ENCODE measurements around the gene NOP56.

The NOP56 gene

GRCh38 chr20:2640260-2640659 lies 12.2 kb upstream of the NOP56 start:
- DNase-seq = no peak

- DNase-seq = no peak
Observed at GRCh38 chr20:2640899-2641298, 11.5 kb upstream of the NOP56 start.

GRCh38 chr20:2643708-2644107 lies 8.7 kb upstream of the NOP56 start:
- DNase-seq = no peak

GRCh38 chr20:2652724-2653555 lies 508 bp downstream of the NOP56 start:
- peak in 48 of 58 donors; percentile 29 to 79 (median 64) for DNase-seq

- no peak for DNase-seq
Observed at GRCh38 chr20:2653556-2654383, 1.3 kb downstream of the NOP56 start.

GRCh38 chr20:2654384-2654822 lies 2.0 kb downstream of the NOP56 start:
- no peak for DNase-seq

- no peak for DNase-seq
Observed at GRCh38 chr20:2654831-2655230, 2.4 kb downstream of the NOP56 start.

GRCh38 chr20:2655331-2656116 lies 3.1 kb downstream of the NOP56 start:
- DNase-seq = no peak

- no peak for DNase-seq
Observed at GRCh38 chr20:2656471-2657117, 4.2 kb downstream of the NOP56 start.

- DNase-seq = no peak
Observed at GRCh38 chr20:2657241-2657640, 4.8 kb downstream of the NOP56 start.

GRCh38 chr20:2657674-2658073 lies 5.2 kb downstream of the NOP56 start:
- no peak for DNase-seq

GRCh38 chr20:2658414-2659354 lies 6.3 kb downstream of the NOP56 start:
- no peak for DNase-seq

GRCh38 chr20:2659547-2659946 lies 7.1 kb downstream of the NOP56 start:
- DNase-seq = no peak

GRCh38 chr20:2663364-2663886 lies 11.0 kb downstream of the NOP56 start:
- DNase-seq = peak in 1 of 58 donors; percentile 24

- peak; percentile 22 to 97 (median 89) for DNase-seq
Observed at GRCh38 chr20:2663887-2664719, 11.7 kb downstream of the NOP56 start, which contains the start of gene IDH3B. Gene IDH3B, minus strand, starts transcription at chr20:2664216. Its CDS starts 28 bp downstream, at chr20:2664188.

GRCh38 chr20:2671977-2672376 lies 19.5 kb downstream of the NOP56 start:
- DNase-seq = no peak

- no peak for DNase-seq
Observed at GRCh38 chr20:2672446-2672845, 20.0 kb downstream of the NOP56 start.

- DNase-seq = no peak
Observed at GRCh38 chr20:2673453-2673852, 21.0 kb downstream of the NOP56 start.

GRCh38 chr20:2680046-2680445 lies 27.6 kb downstream of the NOP56 start:
- no peak for DNase-seq

Data from anterior cingulate cortex (tissue), 58 donors.